GM23338 (cell line): ENCODE results near the gene F13A1. TPM values are rescaled to one million over a fixed set of nuclear protein-coding genes. Genes with fewer than 3 reads are reported as not detected.

Source experiments
- ATAC-seq: fragments of 200-7000 bp; cut with Tn5 transposase; 3 replicates; pipeline ENCODE4 v1.9.1; 2020
- DNase-seq: peaks from one replicate; pipeline ENCODE4 v3.0.0-alpha.2; 2015; ENCODE audit warnings: low spot score
- H2AFZ ChIP-seq: fragments of 200-600 bp; sonication (generic); 2 replicates; pipeline ENCODE4 v1.8.0; 2016; ENCODE audit warnings: antibody characterized with exemption, mild to moderate bottlenecking, moderate library complexity
- H3F3A ChIP-seq: fragments of 200-600 bp; sonication (generic); replicated peaks from 2 replicates; pipeline ENCODE4 v1.8.0; 2017; ENCODE audit warnings: antibody characterized with exemption, mixed run types, low read depth
- H3K27ac ChIP-seq: fragments of 200-600 bp; sonication (generic); 2 replicates; pipeline ENCODE4 v1.6.1; 2016; ENCODE audit warnings: low read depth
- H3K27me3 ChIP-seq: fragments of 200-600 bp; sonication (generic); 2 replicates; pipeline ENCODE4 v1.8.0; 2016; ENCODE audit warnings: mild to moderate bottlenecking, mixed run types, moderate library complexity; ENCODE audit not compliant: insufficient read depth
- H3K36me3 ChIP-seq: fragments of 200-600 bp; sonication (generic); 2 replicates; pipeline ENCODE4 v1.8.0; 2016; ENCODE audit warnings: mild to moderate bottlenecking; ENCODE audit not compliant: insufficient read depth
- H3K4me1 ChIP-seq: fragments of 200-600 bp; sonication (generic); 2 replicates; pipeline ENCODE4 v1.8.0; 2016; ENCODE audit warnings: mild to moderate bottlenecking, moderate library complexity; ENCODE audit not compliant: insufficient read depth
- H3K4me2 ChIP-seq: fragments of 200-600 bp; sonication (generic); 2 replicates; pipeline ENCODE4 v1.7.1; 2017; ENCODE audit warnings: mixed run types
- H3K4me3 ChIP-seq: fragments of 200-600 bp; sonication (generic); 2 replicates; pipeline ENCODE4 v1.6.1; 2016; ENCODE audit warnings: mixed run types
- H3K79me2 ChIP-seq: fragments of 200-600 bp; sonication (generic); replicated peaks from 2 replicates; pipeline ENCODE4 v1.8.0; 2017; ENCODE audit warnings: mild to moderate bottlenecking; ENCODE audit not compliant: insufficient read depth
- H3K9me2 ChIP-seq: fragments of 200-600 bp; sonication (generic); 2 replicates; pipeline ENCODE4 v1.8.0; 2017; ENCODE audit not compliant: insufficient read depth
- H4K20me1 ChIP-seq: fragments of 200-600 bp; sonication (generic); replicated peaks from 2 replicates; pipeline ENCODE4 v1.8.0; 2017; ENCODE audit warnings: mild to moderate bottlenecking; ENCODE audit not compliant: insufficient read depth
- H3K27ac Mint-ChIP-seq: 2 replicates; pipeline ENCODE4 v1.8.0; 2020; ENCODE audit warnings: inconsistent platforms, mild to moderate bottlenecking, moderate library complexity, mixed read lengths
- H3K27me3 Mint-ChIP-seq: 3 replicates; pipeline ENCODE4 v1.8.0; 2022; ENCODE audit warnings: low read depth, mild to moderate bottlenecking, moderate library complexity, mixed read lengths, inconsistent platforms; ENCODE audit not compliant: insufficient read depth, poor library complexity
- H3K36me3 Mint-ChIP-seq: 3 replicates; pipeline ENCODE4 v1.8.0; 2021; ENCODE audit warnings: low read depth, mild to moderate bottlenecking, inconsistent platforms, moderate library complexity, mixed read lengths
- H3K4me1 Mint-ChIP-seq: 3 replicates; pipeline ENCODE4 v1.8.0; 2020; ENCODE audit warnings: mild to moderate bottlenecking, inconsistent platforms, mixed read lengths
- H3K4me3 Mint-ChIP-seq: 3 replicates; pipeline ENCODE4 v1.8.0; 2021; ENCODE audit warnings: moderate library complexity, mild to moderate bottlenecking, inconsistent platforms, mixed read lengths
- H3K9me3 Mint-ChIP-seq: 3 replicates; pipeline ENCODE4 v1.8.0; 2020; ENCODE audit warnings: moderate library complexity, mild to moderate bottlenecking, inconsistent platforms, mixed read lengths
- CREB1 ChIP-seq: fragments of 250-450 bp; sonication (Bioruptor Pico); IDR thresholded peaks from 2 replicates; pipeline ENCODE4 v1.5.0; 2020; ENCODE audit warnings: low read depth, mild to moderate bottlenecking, moderate library complexity
- EZH2 ChIP-seq: fragments of 200-600 bp; sonication (generic); IDR thresholded peaks from one replicate; pipeline ENCODE4 v1.8.0; 2017; ENCODE audit warnings: antibody characterized with exemption, mild to moderate bottlenecking, low read depth; ENCODE audit not compliant: unreplicated experiment
- EZH2phosphoT487 ChIP-seq: fragments of 200-600 bp; sonication (generic); IDR thresholded peaks from one replicate; pipeline ENCODE4 v1.8.1; 2018; ENCODE audit warnings: antibody characterized with exemption; ENCODE audit not compliant: unreplicated experiment
- JUNB ChIP-seq: IDR thresholded peaks from one replicate; pipeline ENCODE4 v1.6.1; 2016; ENCODE audit warnings: antibody characterized with exemption; ENCODE audit not compliant: unreplicated experiment
- NANOG ChIP-seq: IDR thresholded peaks from 2 replicates; pipeline ENCODE4 v1.6.1; 2016; ENCODE audit warnings: antibody characterized with exemption, borderline replicate concordance
- POLR2AphosphoS5 ChIP-seq: IDR thresholded peaks from 2 replicates; pipeline ENCODE4 v1.6.1; 2016; ENCODE audit warnings: antibody characterized with exemption, low read depth
- STAT1 ChIP-seq: IDR thresholded peaks from one replicate; pipeline ENCODE4 v1.6.1; 2016; ENCODE audit warnings: antibody characterized with exemption; ENCODE audit not compliant: unreplicated experiment
- ZNF114 ChIP-seq: fragments of 250-450 bp; sonication (Bioruptor Pico); IDR thresholded peaks from 2 replicates; pipeline ENCODE4 v1.5.0; 2020; ENCODE audit warnings: mild to moderate bottlenecking, moderate library complexity
- ZNF331 ChIP-seq: fragments of 250-450 bp; sonication (Bioruptor Pico); IDR thresholded peaks from 2 replicates; pipeline ENCODE4 v1.5.0; 2020; ENCODE audit warnings: low read depth, mild to moderate bottlenecking, moderate library complexity
- polyA plus RNA-seq: library from polyadenylated mRNA; unstranded; fragments of >200 nt; fragmentation: Nextera tagmentation; extraction: Ambion mirVana; gene quantifications from 2 replicates; pipeline ENCODE4 v1.2.1, GENCODE V29; 2016
- total RNA-seq: library from RNA; depleted of rRNA; stranded (reverse); fragments of >200 nt; shearing (Covaris generic); gene quantifications from 2 replicates; pipeline ENCODE4 v1.2.3, GENCODE V29; 2014
- TF ChIP-seq, protein P1 (sequence below): IDR thresholded peaks from 2 replicates; pipeline ENCODE4 v1.6.1; 2016; ENCODE audit warnings: antibody characterized with exemption
- TF ChIP-seq, protein P2 (sequence below): fragments of 250-450 bp; sonication (Bioruptor Pico); IDR thresholded peaks from 2 replicates; pipeline ENCODE4 v1.5.0; 2020; ENCODE audit warnings: mild to moderate bottlenecking, moderate library complexity
- TF ChIP-seq, protein P3 (sequence below), 2 experiments: fragments of 200-600 bp in 1 of 2; sonication (generic) in 1 of 2; conservative IDR thresholded peaks; 2 replicates each; pipeline versions ENCODE4 v1.5.1 to v1.6.1; 2016 to 2017; ENCODE audit warnings: antibody characterized with exemption in 2 of 2, low read depth in 2 of 2, mild to moderate bottlenecking in 2 of 2, moderate library complexity in 1 of 2
- TF ChIP-seq, protein P4 (sequence below): IDR thresholded peaks from one replicate; pipeline ENCODE4 v1.6.1; 2018; ENCODE audit warnings: antibody characterized with exemption; ENCODE audit not compliant: unreplicated experiment

The F13A1 gene
- total and polyA plus RNA-seq, 2 experiments from 2014 or later = 0.31 to 0.32 TPM

DNA sequence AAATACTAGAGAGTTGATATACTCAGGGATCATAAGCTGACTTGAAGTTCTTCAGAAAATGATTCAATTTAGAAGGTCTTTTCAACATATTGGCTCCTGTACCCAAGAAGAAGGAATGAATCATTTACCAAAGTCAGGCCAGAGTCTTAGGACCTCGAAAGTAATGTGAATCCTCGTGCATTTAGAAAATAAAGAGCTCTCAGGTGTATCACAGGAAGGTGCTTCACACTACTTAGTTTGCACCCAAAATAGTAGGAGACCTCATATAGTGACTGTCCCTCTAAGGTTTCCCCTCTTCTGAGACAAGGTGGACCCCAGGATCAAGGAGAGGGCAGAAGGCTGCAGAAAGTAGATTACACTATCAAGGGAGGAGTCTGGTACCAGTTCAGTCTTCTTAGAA, 71.8 kb downstream of the F13A1 start:
- H3K27me3 Mint-ChIP-seq = peaks cover 3% of the 10 kb centered on the region
- H3K4me3 ChIP-seq = no peak overlapping the region

More for the DNA sequence above, 71.8 kb downstream of the F13A1 start:
- H3K4me1 ChIP-seq = no peaks in the 10 kb centered on the region
- Mint-ChIP-seq H3K9me3 (no peaks in the 10 kb centered on the region), H3K27ac (no peak overlapping the region), H3K36me3 (no peaks in the 10 kb centered on the region), H3K4me3 (no peak overlapping the region), H3K4me1 (no peaks in the 10 kb centered on the region; the same call in 2 of the 3 replicates)
- H2AFZ ChIP-seq = no peak overlapping the region
- no peaks in the 10 kb centered on the region for H3K36me3 ChIP-seq
- no peaks in the 10 kb centered on the region for H3K79me2 ChIP-seq
- no peaks in the 10 kb centered on the region for H4K20me1 ChIP-seq
- no peaks in the 10 kb centered on the region for H3K27me3 ChIP-seq
- H3K27ac ChIP-seq = no peak overlapping the region
- no peak for ATAC-seq
- no peak overlapping the region for H3K4me2 ChIP-seq
- TF ChIP-seq ZNF114 (CRISPR knock-in tag) = no peak
- TF ChIP-seq POLR2AphosphoS5 = no peak
- TF ChIP-seq, protein P1, sequence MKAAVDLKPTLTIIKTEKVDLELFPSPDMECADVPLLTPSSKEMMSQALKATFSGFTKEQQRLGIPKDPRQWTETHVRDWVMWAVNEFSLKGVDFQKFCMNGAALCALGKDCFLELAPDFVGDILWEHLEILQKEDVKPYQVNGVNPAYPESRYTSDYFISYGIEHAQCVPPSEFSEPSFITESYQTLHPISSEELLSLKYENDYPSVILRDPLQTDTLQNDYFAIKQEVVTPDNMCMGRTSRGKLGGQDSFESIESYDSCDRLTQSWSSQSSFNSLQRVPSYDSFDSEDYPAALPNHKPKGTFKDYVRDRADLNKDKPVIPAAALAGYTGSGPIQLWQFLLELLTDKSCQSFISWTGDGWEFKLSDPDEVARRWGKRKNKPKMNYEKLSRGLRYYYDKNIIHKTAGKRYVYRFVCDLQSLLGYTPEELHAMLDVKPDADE = no peak
- no peak for TF ChIP-seq JUNB
- no peak for TF ChIP-seq EZH2phosphoT487
- no peak for TF ChIP-seq EZH2
- TF ChIP-seq, protein P2, sequence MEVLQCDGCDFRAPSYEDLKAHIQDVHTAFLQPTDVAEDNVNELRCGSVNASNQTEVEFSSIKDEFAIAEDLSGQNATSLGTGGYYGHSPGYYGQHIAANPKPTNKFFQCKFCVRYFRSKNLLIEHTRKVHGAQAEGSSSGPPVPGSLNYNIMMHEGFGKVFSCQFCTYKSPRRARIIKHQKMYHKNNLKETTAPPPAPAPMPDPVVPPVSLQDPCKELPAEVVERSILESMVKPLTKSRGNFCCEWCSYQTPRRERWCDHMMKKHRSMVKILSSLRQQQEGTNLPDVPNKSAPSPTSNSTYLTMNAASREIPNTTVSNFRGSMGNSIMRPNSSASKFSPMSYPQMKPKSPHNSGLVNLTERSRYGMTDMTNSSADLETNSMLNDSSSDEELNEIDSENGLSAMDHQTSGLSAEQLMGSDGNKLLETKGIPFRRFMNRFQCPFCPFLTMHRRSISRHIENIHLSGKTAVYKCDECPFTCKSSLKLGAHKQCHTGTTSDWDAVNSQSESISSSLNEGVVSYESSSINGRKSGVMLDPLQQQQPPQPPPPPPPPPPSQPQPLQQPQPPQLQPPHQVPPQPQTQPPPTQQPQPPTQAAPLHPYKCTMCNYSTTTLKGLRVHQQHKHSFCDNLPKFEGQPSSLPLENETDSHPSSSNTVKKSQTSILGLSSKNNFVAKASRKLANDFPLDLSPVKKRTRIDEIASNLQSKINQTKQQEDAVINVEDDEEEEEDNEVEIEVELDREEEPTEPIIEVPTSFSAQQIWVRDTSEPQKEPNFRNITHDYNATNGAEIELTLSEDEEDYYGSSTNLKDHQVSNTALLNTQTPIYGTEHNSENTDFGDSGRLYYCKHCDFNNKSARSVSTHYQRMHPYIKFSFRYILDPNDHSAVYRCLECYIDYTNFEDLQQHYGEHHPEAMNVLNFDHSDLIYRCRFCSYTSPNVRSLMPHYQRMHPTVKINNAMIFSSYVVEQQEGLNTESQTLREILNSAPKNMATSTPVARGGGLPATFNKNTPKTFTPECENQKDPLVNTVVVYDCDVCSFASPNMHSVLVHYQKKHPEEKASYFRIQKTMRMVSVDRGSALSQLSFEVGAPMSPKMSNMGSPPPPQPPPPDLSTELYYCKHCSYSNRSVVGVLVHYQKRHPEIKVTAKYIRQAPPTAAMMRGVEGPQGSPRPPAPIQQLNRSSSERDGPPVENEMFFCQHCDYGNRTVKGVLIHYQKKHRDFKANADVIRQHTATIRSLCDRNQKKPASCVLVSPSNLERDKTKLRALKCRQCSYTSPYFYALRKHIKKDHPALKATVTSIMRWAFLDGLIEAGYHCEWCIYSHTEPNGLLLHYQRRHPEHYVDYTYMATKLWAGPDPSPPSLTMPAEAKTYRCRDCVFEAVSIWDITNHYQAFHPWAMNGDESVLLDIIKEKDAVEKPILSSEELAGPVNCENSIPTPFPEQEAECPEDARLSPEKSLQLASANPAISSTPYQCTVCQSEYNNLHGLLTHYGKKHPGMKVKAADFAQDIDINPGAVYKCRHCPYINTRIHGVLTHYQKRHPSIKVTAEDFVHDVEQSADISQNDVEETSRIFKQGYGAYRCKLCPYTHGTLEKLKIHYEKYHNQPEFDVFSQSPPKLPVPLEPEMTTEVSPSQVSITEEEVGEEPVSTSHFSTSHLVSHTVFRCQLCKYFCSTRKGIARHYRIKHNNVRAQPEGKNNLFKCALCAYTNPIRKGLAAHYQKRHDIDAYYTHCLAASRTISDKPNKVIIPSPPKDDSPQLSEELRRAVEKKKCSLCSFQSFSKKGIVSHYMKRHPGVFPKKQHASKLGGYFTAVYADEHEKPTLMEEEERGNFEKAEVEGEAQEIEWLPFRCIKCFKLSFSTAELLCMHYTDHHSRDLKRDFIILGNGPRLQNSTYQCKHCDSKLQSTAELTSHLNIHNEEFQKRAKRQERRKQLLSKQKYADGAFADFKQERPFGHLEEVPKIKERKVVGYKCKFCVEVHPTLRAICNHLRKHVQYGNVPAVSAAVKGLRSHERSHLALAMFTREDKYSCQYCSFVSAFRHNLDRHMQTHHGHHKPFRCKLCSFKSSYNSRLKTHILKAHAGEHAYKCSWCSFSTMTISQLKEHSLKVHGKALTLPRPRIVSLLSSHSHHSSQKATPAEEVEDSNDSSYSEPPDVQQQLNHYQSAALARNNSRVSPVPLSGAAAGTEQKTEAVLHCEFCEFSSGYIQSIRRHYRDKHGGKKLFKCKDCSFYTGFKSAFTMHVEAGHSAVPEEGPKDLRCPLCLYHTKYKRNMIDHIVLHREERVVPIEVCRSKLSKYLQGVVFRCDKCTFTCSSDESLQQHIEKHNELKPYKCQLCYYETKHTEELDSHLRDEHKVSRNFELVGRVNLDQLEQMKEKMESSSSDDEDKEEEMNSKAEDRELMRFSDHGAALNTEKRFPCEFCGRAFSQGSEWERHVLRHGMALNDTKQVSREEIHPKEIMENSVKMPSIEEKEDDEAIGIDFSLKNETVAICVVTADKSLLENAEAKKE (CRISPR knock-in tag) = no peak
- TF ChIP-seq NANOG = no peak
- no peak for TF ChIP-seq STAT1
- TF ChIP-seq ZNF331 (CRISPR knock-in tag) = no peak
- TF ChIP-seq, protein P3, sequence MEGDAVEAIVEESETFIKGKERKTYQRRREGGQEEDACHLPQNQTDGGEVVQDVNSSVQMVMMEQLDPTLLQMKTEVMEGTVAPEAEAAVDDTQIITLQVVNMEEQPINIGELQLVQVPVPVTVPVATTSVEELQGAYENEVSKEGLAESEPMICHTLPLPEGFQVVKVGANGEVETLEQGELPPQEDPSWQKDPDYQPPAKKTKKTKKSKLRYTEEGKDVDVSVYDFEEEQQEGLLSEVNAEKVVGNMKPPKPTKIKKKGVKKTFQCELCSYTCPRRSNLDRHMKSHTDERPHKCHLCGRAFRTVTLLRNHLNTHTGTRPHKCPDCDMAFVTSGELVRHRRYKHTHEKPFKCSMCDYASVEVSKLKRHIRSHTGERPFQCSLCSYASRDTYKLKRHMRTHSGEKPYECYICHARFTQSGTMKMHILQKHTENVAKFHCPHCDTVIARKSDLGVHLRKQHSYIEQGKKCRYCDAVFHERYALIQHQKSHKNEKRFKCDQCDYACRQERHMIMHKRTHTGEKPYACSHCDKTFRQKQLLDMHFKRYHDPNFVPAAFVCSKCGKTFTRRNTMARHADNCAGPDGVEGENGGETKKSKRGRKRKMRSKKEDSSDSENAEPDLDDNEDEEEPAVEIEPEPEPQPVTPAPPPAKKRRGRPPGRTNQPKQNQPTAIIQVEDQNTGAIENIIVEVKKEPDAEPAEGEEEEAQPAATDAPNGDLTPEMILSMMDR (conservative IDR thresholded peaks at IDR 0.05; ENCODE audit: low read depth in 2 of 2) = no peak
- TF ChIP-seq CREB1 = no peak
- TF ChIP-seq, protein P4, sequence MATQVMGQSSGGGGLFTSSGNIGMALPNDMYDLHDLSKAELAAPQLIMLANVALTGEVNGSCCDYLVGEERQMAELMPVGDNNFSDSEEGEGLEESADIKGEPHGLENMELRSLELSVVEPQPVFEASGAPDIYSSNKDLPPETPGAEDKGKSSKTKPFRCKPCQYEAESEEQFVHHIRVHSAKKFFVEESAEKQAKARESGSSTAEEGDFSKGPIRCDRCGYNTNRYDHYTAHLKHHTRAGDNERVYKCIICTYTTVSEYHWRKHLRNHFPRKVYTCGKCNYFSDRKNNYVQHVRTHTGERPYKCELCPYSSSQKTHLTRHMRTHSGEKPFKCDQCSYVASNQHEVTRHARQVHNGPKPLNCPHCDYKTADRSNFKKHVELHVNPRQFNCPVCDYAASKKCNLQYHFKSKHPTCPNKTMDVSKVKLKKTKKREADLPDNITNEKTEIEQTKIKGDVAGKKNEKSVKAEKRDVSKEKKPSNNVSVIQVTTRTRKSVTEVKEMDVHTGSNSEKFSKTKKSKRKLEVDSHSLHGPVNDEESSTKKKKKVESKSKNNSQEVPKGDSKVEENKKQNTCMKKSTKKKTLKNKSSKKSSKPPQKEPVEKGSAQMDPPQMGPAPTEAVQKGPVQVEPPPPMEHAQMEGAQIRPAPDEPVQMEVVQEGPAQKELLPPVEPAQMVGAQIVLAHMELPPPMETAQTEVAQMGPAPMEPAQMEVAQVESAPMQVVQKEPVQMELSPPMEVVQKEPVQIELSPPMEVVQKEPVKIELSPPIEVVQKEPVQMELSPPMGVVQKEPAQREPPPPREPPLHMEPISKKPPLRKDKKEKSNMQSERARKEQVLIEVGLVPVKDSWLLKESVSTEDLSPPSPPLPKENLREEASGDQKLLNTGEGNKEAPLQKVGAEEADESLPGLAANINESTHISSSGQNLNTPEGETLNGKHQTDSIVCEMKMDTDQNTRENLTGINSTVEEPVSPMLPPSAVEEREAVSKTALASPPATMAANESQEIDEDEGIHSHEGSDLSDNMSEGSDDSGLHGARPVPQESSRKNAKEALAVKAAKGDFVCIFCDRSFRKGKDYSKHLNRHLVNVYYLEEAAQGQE = no peak
- no peaks in the 10 kb centered on the region for H3K9me2 ChIP-seq
- no peak for DNase-seq
- H3F3A ChIP-seq = no peaks in the 10 kb centered on the region
